HG03575 (cell line): Measurements from ENCODE around the gene GNA14.
"Not testable (repeated sequence)": the region's sequence is repeated elsewhere in the genome, so short reads cannot be mapped to it uniquely, and the experiment has no call there.

Experiments used
- ATAC-seq: cut with Tn5 transposase; IDR thresholded peaks from one replicate; pipeline ENCODE4 v1.9.1; 2021; ENCODE audit not compliant: unreplicated experiment, insufficient number of reproducible peaks, low FRiP score; ENCODE audit errors: extremely low read depth

GNA14 gene

DNA sequence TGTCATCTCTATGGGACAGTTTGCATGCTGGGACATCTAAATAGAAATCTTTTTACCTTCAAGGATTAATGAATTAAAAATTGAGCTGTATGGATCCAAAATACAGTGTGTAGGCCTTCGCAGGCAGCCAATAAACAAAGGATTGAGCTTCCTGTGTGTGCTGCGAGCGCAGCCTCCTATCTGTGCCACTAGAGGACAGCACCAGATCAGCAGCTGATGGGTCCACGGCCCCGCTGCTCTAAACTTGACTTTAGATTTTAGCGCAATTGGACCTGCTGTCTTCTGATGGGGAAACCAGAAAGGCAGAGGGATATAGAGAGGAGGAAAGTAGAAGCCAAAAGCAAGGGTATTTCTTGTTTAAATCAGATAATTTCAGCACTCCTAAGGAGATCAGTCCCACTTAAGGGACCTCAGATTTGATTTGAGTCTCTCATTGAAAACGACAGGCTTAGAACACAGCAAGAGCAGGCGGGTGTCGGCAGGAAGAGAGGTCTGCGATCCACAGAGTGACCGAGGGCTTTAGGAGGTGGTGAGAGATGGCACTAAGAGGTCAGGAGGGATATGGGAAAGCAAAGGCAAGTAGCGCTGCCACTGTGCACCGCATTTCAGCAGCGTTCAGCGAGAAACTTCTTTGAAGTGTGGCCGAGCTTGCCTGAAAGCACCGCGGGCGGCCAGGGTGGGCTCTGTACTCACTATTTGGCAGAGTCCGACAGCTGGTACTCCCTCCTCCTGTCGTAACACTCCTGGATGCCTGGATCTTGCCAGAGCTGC lies 214.3 kb downstream of the GNA14 start:
- ATAC-seq = no peak

DNA sequence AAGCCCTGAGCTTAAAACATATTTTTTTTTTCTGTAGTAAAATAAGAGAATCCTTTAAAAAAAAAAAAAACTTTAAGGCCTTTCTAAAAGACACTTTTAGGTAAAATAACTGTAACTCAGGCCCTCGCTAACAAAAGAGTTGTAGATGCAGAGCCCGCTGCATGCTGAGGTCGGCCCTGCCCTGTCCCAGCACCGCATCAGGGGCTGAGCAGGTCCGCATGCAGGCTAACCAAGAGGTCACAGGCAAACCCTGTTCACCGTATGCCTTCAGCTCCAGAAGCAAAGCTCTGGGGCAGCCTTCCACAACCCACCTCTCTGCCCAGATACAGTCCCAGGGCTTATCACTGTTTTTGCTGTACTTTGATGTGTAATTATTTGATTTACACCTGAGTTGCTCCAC lies 216.1 kb downstream of the GNA14 start:
- ATAC-seq = no peak

DNA sequence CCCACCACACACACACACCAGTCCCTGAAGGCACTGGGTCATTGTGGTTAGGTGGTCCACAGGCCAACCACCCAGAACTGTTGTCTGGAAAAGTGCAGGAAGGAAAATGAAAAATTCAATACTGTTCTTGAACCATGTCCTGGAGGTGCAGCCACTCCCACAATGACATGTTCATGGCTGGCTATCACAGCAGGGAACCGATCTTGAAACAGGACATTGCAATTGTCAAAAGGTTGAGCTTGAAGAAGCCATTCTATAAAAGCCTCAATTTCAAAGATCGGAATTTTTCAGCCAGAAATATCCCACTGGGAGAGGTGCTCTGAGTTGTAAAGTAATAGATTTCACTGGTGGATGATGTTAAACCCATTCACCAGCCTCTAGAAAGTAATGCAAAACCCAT lies 218.2 kb downstream of the GNA14 start:
- ATAC-seq = no peak

DNA sequence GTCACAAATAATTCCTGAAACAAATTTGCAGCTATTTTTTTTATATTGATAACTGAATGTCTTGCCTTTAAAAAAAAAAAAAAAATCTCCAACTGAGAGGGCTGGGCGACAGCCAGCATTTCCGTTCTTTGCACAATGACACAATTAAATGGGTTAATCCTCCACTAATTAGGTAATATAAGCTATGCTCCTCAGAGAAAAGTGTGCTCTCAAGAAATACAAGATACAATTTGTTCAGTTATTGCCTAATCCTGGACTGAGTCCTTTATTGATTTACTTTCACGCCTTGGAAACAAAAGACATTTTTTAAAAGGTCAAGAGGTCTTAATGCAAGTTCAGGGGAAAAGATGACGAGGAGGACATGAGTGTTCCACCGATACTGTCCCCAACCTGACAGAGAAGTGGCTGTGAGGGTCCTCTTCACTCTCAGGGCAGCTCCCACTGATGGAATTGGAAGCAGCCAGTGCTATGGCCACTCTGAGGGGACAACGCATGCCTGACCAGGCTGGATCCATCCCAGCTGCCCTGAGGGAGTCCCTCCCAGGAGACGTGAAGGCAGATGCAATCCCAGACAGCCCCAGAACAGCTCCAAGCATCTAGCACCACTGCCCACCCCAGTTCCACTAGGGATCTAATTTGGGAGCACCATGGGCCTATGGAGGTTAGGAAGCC lies 220.7 kb downstream of the GNA14 start:
- no peak for ATAC-seq

DNA sequence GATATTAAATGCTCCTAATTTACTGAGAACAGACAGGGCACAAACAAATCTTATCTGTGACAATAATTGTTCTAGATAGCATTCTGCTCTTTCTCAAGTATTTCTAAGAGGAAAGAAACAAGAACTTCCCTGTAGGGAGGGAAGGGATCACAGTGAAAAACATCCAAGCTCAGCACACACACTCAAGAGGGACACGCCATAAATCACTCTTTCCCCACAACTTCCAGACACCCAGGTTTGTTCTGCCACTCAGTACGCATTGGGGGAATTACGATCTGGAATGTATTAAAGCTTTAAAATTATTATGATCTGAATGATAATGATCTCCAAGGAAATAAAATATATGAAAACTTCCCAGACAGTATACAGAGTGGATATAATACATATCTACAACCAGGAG lies 221.4 kb downstream of the GNA14 start:
- ATAC-seq = no peak

DNA sequence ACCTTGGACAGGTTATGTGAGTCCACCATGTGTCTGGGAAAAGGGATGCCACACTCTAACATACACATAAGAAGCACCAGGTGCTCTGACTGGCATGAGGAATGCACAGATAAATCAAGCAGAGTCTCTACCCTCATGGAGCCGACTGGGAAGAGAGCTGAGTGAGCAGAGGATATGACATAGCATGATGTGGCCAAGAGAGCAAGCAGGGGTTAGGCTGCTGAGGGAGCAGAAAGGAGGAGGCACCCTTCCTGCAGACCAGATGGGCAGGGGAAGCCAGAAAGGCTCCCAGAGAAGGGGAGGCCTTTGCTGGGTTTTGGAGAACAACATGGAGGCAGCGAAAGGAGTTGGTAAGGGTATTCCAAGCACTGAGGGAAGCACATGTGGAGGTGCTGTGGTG lies 223.1 kb downstream of the GNA14 start:
- no peak for ATAC-seq

DNA sequence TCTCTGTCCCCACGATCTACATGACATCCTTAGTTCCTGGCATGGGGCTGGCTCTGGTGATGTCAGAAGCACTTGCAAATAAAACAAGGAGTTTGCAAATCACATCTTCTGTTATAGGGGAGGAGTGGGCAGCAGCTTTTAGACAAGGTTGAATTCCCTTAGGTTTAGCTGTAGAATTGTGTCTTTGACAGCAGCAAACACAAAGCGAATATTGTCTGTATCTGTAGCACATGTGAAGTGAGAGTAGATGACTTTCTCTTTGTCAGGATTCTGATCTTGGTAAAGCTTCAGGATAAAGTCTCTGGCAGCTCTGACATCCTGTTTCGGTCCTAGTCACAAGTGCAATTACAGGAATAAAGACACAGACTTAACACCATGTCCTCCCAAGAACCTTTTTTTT lies 224.3 kb downstream of the GNA14 start:
- ATAC-seq = no peak

DNA sequence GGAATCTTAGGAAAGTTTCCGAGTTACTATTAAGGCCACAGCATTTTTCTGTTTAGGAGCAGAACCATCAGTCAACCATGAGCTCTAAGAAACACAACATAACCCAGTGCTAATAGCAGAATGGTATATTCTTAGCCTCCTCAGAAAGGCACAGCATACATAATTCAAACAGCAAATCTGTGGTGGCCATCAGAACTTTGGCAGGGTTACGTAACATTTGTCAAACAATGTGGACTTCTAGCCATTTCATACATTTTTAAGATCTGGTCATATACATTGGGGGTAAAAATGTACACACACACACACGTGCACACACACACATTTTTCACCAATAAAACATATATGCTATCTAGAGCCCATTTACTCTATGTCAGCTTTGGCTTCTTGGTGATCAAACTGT lies 225.2 kb downstream of the GNA14 start:
- ATAC-seq = no peak

DNA sequence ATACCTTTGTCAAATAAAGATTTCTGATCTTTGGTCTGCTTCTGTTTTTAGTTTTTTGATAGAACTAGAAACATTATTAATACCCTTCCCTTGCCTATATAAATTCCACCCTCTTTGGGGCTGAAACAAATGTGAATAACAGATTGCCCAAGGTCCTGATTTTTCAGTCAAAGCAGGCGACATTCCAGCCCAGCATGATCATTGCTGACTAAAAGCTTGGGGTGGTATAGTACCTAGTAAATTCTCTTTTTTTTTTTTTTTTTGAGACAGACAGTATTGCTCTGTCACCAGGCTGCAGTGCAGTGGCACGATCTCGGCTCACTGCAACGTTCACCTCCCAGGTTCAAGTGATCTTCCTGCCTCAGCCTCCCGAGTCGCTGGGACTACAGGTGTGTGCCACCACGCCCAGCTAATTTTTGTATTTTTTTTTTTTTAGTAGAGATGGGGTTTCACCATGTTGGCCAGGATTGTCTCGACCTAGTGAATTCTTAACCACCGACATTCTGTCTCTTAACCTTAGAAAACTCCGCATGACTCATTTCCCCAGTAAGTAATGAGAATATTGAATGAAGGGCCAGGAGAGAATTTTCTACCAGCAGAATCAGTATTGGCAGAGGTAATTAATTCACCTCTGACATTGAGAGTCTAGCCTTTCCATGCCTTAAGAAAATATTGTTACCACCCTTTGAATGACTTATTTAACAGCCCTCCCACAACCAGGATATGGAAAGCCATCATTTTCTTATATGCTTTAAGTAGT lies 226.4 kb downstream of the GNA14 start:
- ATAC-seq = no peak

DNA sequence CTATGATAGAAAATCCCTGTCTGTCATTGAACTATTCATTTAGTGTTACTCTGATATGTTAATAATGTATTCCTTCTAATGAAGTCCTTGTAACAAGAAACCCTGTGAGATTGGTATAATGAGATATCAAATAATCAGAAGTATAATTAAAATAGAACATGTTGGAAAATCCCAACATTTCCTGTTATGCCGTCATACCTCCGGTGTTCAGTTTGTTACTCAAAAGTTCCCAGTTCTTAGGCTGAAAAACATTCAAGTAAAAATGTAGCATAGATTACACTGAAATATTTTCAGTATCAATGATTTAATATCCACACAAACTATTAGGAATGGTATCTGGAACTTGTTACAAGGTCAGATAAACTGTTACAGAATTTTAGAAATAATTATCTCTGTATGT lies 227.5 kb downstream of the GNA14 start:
- no peak for ATAC-seq

DNA sequence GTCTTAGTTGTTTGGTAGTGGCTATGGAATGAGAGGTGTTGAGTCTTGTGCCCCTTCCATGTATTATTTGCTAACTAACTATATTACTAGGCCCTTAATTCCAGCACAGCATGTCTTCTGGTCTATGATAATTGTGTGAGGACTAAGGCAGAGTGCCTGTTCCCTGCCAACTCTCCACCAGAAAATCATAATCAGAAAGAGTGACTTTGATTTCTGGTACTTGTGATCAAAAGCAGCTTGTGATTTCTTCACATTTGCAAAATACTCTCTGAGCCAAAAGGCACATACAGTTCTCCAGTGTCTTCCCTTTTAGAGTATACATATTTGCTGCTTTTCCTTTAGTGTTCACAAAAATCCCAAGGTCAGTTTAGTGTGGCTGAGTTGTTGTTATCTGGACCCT lies 229.9 kb downstream of the GNA14 start:
- ATAC-seq = no peak

DNA sequence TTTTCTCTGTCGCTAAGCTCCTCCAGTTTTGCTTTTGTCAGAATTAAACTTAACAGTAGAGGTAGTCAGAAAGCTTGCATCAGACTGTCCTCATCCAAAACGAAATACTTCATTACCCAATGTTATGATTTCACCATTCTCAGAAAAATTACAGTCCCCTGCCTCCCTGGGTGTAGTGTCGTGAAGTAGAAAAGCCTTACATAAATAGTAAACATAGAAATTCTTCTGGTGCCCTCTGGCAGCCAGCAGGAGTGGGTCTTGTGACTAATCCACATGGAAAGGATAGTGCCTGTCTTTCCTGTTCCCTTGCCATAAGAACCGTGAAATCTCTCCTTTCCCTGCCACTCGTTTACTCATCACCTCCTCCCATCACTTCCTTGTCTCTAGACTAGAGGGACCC lies 230.6 kb downstream of the GNA14 start:
- no peak for ATAC-seq

DNA sequence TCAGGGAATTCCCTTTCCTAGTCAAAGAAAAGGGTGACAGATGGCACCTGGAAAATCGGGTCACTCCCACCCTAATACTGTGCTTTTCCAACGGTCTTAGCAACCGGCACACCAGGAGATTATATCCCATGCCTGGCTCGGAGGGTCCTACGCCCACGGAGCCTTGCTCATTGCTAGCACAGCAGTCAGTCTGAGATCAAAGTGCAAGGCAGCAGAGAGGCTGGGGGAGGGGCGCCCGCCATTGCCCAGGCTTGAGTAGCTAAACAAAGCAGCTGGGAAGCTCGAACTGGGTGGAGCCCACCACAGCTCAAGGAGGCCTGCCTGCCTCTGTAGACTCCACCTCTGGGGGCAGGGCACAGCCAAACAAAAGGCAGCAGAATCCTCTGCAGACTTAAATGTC lies 239.6 kb downstream of the GNA14 start:
- not testable (repeated sequence) for ATAC-seq

DNA sequence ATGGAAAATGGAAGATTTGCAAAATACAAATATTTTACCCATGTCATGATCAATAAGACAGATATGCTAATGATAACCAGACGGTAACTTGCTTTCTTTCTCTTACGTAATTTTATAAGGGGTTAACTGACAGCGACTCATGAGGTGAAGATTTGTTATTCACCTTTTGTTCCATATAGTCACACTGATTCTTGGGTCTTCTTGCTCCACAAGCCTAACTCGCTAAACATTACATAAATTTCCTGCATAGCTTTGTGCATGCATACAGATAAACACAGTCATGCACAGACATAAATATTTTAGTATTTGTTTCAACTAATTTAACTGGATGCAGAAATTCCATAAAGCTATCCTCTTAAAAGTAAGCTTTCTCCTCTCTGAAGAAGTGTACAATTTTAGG lies 244.9 kb downstream of the GNA14 start:
- no peak for ATAC-seq

DNA sequence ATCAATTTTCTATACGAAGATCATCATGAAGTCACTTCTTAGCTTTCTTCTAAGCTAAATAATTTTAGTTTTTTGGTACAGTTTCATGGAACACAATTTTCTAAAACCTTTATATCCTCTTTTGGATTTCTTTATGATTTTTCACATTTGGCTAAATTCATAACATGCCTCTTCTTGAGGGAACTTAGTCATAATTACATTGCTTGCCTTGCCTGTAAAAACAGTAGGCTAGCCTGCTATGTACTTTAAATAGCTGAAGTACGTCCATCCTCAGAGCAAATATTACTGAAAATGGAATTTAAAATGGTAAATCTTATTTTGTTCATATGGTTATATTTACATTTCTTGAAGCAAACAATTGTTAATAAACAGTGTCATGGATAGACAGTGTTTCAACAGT lies 245.8 kb downstream of the GNA14 start:
- ATAC-seq = no peak

DNA sequence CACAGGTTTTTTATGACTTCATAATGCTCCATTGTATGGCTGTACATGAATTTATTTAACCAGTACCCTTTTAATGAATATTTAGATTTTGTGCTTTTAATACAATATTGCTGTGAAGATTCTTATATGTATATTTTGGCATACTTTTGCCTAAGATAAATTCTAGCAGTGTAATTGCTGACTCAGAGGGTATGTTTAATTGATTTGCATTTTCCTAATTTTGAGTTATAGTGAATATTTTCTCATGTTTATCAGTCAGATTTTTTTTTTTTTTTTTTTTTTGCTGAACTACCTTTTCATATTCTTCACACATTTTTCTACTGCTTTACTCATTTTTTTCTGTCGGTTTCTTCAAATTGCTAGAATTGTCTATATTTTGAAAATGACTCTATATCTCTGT lies 248.2 kb downstream of the GNA14 start:
- ATAC-seq = no peak

DNA sequence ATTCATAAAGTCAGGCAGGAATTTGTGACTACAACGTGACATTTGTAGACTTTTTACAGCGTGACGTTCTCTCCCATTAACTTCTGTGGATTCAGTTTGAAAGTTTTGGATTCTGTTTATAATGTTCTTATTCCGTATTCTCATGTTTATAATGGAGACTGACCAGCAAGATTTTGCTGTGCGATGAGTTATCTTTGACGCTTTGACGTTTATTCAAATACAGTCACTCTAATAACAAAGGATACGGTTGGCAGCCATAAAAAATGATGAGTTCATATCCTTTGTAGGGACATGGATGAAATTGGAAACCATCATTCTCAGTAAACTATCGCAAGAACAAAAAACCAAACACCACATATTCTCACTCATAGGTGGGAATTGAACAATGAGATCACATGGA lies 249.5 kb downstream of the GNA14 start:
- ATAC-seq = not testable (repeated sequence)

DNA sequence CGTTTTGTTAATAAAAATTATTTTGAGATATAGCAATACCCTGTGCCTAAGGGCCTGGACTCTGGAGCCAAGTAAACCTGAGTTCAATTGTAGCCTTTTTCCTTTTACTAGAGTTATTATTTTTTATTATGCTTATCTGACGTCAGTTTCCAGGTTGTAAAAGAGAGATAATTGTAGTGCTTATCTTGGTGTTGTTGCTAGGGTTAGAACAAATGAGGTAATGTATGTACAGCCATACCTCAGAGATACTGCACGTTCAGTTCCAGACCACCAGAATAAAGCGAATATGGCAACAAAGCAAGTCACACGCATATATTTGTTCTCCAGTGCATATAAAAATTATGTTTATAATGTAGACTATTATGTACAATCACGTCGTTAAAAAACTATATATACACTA lies 255.8 kb downstream of the GNA14 start:
- ATAC-seq = no peak

DNA sequence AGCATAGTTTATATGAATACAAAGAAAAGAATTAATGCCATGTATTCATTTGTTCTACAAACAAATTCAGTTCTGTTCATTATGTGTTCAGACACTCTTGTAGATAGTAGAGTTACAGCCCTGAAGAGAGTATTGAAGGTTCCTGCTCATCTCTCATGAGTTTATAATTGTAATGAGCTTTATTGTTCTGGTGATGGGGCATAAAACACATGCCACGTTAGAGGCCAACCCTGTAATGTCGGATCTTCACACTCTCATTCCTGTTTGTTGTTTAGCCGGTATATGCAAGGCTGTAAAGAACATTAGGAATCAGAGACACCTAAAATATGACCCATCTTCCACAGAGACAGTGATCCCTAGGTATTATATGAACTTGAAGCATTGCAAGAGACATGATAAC lies 256.3 kb downstream of the GNA14 start:
- ATAC-seq = no peak

DNA sequence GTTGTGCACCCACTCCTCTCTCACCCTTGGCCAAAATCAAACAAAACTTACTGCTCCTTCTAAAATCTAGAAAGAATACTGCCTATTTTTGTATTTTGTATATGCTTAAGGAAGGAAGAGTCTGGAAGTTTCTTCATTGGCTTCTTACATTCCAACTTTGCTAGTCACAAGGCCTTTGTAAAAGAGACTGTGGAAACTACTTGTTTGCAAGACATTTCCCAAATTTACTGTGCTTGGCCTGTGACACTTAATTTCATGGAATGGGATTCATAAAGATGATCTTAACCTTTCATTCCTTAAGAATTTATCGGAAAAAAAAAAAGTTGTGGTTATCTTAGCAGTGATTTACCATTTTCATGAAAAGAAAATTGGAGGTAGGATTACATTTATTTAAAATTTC lies 261.9 kb downstream of the GNA14 start:
- ATAC-seq = no peak
